ENCODE results near the gene AEBP1.
A peak's percentile ranks its signal among the peaks of the same experiment; 100 is the strongest.

Gene AEBP1

GRCh38 chr7:44082541-44083207, 21.5 kb upstream of the AEBP1 start:
- TF ChIP-seq SIN3A (IDR thresholded peaks at IDR 0.05; ENCODE audit: borderline replicate concordance, insufficient read depth, low read length) = 0 out of 2 replicates have a peak, but pooled peaks have one; percentile 31
- TF ChIP-seq REST (IDR thresholded peaks at IDR 0.05; ENCODE audit: insufficient read depth in 1 of 2, low read depth in 2 of 2, low read length in 2 of 2) = no peak
- TF ChIP-seq POLR2AphosphoS5 (IDR thresholded peaks at IDR 0.05; ENCODE audit: low read depth, low read length) = peak; percentile 55
- peak; percentile 51 for TF ChIP-seq FOXP2 (optimal IDR thresholded peaks at IDR 0.05; ENCODE audit: borderline replicate concordance, extremely low read depth, extremely low read length, insufficient read depth)

- no peak for TF ChIP-seq FOXP2 (optimal IDR thresholded peaks at IDR 0.05; ENCODE audit: borderline replicate concordance, extremely low read depth, extremely low read length, insufficient read depth)
- TF ChIP-seq REST (IDR thresholded peaks at IDR 0.05; ENCODE audit: insufficient read depth in 1 of 2, low read depth in 2 of 2, low read length in 2 of 2) = no peak
- TF ChIP-seq POLR2AphosphoS5 (IDR thresholded peaks at IDR 0.05; ENCODE audit: low read depth, low read length) = no peak
- TF ChIP-seq TAF1 (IDR thresholded peaks at IDR 0.05; ENCODE audit: borderline replicate concordance, insufficient read depth, low read length) = no peak
- TF ChIP-seq SIN3A (IDR thresholded peaks at IDR 0.05; ENCODE audit: borderline replicate concordance, insufficient read depth, low read length) = no peak
Observed at GRCh38 chr7:44083796-44084195, 20.3 kb upstream of the AEBP1 start.

- TF ChIP-seq SIN3A (IDR thresholded peaks at IDR 0.05; ENCODE audit: borderline replicate concordance, insufficient read depth, low read length) = no peak
Observed at GRCh38 chr7:44084701-44085100, 19.4 kb upstream of the AEBP1 start.

GRCh38 chr7:44085546-44085945, 18.6 kb upstream of the AEBP1 start:
- no peak for TF ChIP-seq TAF1 (IDR thresholded peaks at IDR 0.05; ENCODE audit: borderline replicate concordance, insufficient read depth, low read length)
- no peak for TF ChIP-seq REST (IDR thresholded peaks at IDR 0.05; ENCODE audit: insufficient read depth in 1 of 2, low read depth in 2 of 2, low read length in 2 of 2)
- TF ChIP-seq FOXP2 (optimal IDR thresholded peaks at IDR 0.05; ENCODE audit: borderline replicate concordance, extremely low read depth, extremely low read length, insufficient read depth) = no peak
- TF ChIP-seq SIN3A (IDR thresholded peaks at IDR 0.05; ENCODE audit: borderline replicate concordance, insufficient read depth, low read length) = no peak
- no peak for TF ChIP-seq POLR2AphosphoS5 (IDR thresholded peaks at IDR 0.05; ENCODE audit: low read depth, low read length)

- no peak for TF ChIP-seq TAF1 (IDR thresholded peaks at IDR 0.05; ENCODE audit: borderline replicate concordance, insufficient read depth, low read length)
- no peak for TF ChIP-seq POLR2AphosphoS5 (IDR thresholded peaks at IDR 0.05; ENCODE audit: low read depth, low read length)
- no peak for TF ChIP-seq REST (IDR thresholded peaks at IDR 0.05; ENCODE audit: insufficient read depth in 1 of 2, low read depth in 2 of 2, low read length in 2 of 2)
- no peak for TF ChIP-seq FOXP2 (optimal IDR thresholded peaks at IDR 0.05; ENCODE audit: borderline replicate concordance, extremely low read depth, extremely low read length, insufficient read depth)
- TF ChIP-seq SIN3A (IDR thresholded peaks at IDR 0.05; ENCODE audit: borderline replicate concordance, insufficient read depth, low read length) = no peak
Observed at GRCh38 chr7:44086627-44087026, 17.5 kb upstream of the AEBP1 start.
